GM18505 (cell line): ENCODE results near the gene TRIM71.
A peak's percentile ranks its signal among the peaks of the same experiment; 100 is the strongest.

Experiments
- ATAC-seq: cut with Tn5 transposase; IDR thresholded peaks from one replicate; pipeline ENCODE4 v1.9.1; 2021; ENCODE audit not compliant: unreplicated experiment
- POLR2A ChIP-seq: IDR thresholded peaks from 4 replicates; pipeline ENCODE4 v1.6.1; 2011; ENCODE audit warnings: borderline replicate concordance; ENCODE audit not compliant: insufficient read depth, insufficient read length; ENCODE audit errors: extremely low read depth

The TRIM71 gene

GRCh38 chr3:32872487-32873382 lies 54.9 kb downstream of the TRIM71 start:
- no peak for TF ChIP-seq POLR2A
- no peak for ATAC-seq

GRCh38 chr3:32873531-32874130 lies 55.8 kb downstream of the TRIM71 start:
- TF ChIP-seq POLR2A = no peak
- ATAC-seq = no peak

- no peak for TF ChIP-seq POLR2A
- no peak for ATAC-seq
Measured at GRCh38 chr3:32876920-32877319, 59.1 kb downstream of the TRIM71 start.

GRCh38 chr3:32877598-32877997 lies 59.8 kb downstream of the TRIM71 start:
- TF ChIP-seq POLR2A = no peak
- ATAC-seq = no peak

- no peak for ATAC-seq
- TF ChIP-seq POLR2A = no peak
Measured at GRCh38 chr3:32880225-32880624, 62.4 kb downstream of the TRIM71 start.

GRCh38 chr3:32881624-32882023 lies 63.8 kb downstream of the TRIM71 start:
- ATAC-seq = no peak
- TF ChIP-seq POLR2A = no peak

GRCh38 chr3:32882189-32882588 lies 64.4 kb downstream of the TRIM71 start:
- TF ChIP-seq POLR2A = no peak
- peak; percentile 32 for ATAC-seq

GRCh38 chr3:32882603-32883025 lies 64.8 kb downstream of the TRIM71 start:
- TF ChIP-seq POLR2A = no peak
- peak; percentile 90 for ATAC-seq

- no peak for ATAC-seq
- no peak for TF ChIP-seq POLR2A
Measured at GRCh38 chr3:32883817-32884216, 66.0 kb downstream of the TRIM71 start.

GRCh38 chr3:32884591-32884990 lies 66.8 kb downstream of the TRIM71 start:
- ATAC-seq = no peak
- no peak for TF ChIP-seq POLR2A

- no peak for ATAC-seq
- TF ChIP-seq POLR2A = no peak
Measured at GRCh38 chr3:32885283-32885901, 67.6 kb downstream of the TRIM71 start.

GRCh38 chr3:32886296-32886695 lies 68.5 kb downstream of the TRIM71 start:
- no peak for TF ChIP-seq POLR2A
- ATAC-seq = no peak

GRCh38 chr3:32886911-32887310 lies 69.1 kb downstream of the TRIM71 start:
- ATAC-seq = no peak
- TF ChIP-seq POLR2A = no peak

GRCh38 chr3:32888739-32889138 lies 70.9 kb downstream of the TRIM71 start:
- peak; percentile 93 for ATAC-seq
- no peak for TF ChIP-seq POLR2A
